ENCODE results near the gene SLC38A10.

DNA sequence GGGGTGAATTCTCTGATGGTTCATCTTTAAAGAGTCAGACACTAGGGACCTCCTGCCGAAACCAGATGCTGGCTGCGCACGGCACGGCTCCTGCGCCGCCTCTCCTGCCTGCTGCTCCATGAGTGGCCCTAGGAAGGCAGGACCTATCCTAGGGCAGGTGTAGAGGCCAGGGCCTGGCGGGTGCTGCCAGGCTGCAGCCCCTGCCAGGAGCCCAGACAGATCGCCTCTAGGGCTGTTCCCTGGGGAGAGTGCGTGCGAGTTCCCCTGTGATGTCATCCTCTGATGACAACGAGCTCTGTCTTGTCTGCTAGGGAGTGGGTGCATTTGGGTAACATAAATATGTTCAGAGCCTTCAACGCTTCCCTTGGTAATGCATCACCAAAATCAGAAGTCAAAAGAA lies 23.9 kb downstream of the SLC38A10 start:
- TF ChIP-seq, protein P1, sequence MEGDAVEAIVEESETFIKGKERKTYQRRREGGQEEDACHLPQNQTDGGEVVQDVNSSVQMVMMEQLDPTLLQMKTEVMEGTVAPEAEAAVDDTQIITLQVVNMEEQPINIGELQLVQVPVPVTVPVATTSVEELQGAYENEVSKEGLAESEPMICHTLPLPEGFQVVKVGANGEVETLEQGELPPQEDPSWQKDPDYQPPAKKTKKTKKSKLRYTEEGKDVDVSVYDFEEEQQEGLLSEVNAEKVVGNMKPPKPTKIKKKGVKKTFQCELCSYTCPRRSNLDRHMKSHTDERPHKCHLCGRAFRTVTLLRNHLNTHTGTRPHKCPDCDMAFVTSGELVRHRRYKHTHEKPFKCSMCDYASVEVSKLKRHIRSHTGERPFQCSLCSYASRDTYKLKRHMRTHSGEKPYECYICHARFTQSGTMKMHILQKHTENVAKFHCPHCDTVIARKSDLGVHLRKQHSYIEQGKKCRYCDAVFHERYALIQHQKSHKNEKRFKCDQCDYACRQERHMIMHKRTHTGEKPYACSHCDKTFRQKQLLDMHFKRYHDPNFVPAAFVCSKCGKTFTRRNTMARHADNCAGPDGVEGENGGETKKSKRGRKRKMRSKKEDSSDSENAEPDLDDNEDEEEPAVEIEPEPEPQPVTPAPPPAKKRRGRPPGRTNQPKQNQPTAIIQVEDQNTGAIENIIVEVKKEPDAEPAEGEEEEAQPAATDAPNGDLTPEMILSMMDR (conservative IDR thresholded peaks at IDR 0.05; ENCODE audit: low read depth, low read length) = no peak
- TF ChIP-seq EZH2 (IDR thresholded peaks at IDR 0.05; ENCODE audit: borderline replicate concordance, low read depth, low read length, poor library complexity, severe bottlenecking) = no peak
